NCI-H2227 (cell line): ENCODE data around the gene SSBP4.
A peak's percentile ranks its signal among the peaks of the same experiment; 100 is the strongest.

Experiments used
- DNase-seq: peaks from one replicate; lab custom pipeline; 2025; ENCODE audit not compliant: unreplicated experiment; lab: John Stamatoyannopoulos, UW

Gene SSBP4

DNA sequence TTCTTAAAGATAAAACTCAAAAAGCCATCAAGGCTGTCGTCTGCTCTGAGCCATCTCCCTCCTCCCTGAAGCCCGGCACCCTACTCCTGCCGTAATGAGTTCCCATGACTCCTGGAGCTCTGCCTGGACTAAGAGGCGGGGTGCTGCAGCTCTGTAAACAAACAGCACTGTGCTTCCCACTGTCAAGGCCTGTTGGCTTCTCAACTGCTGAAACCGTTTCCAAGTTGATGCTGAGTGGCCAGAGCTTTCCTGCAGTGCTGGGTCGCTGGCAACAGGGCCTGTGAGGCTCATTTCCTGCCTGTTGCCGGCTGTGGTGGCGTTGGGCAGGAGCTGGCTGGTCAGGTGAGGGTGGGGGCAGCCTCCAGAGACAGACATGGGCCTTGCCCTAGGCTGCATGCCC lies 45.4 kb downstream of the SSBP4 start:
- DNase-seq, result no peak

DNA sequence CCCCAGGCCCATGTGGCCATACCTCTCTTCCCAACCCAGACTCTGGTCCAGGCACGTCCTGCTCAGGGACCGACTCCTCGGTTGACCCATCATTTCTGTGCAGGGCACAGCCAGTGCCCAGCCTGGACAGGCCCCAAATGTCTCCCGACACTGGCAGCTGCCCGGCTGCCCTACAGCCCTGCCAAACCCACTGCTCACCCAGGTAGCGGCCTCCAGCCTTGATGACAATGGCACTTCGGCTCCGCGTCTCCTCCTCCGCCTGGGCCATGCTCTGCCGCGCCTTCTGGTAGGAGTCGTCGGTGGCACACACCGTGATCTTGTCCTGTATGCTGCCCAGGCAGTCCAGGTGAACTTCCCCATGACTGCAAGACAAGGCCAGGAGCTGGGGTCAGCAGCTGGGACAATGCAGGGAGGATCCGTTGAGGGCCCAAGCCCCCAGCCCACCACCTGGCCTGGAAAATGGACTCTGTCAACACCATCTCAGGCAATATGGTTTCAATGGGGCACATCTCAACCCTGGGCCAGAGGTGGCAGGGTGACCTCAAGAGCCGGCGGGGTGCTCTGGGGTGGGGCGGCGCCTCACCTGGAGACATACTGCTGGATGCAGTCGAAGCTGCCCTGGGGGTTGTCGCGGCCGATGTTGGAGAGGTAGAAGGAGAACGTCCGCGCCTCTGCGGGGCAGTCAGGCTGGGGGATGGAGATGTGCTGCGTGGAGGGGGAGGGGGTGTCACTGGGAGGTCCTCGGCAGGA lies 46.2 kb downstream of the SSBP4 start:
- DNase-seq, result no peak

DNA sequence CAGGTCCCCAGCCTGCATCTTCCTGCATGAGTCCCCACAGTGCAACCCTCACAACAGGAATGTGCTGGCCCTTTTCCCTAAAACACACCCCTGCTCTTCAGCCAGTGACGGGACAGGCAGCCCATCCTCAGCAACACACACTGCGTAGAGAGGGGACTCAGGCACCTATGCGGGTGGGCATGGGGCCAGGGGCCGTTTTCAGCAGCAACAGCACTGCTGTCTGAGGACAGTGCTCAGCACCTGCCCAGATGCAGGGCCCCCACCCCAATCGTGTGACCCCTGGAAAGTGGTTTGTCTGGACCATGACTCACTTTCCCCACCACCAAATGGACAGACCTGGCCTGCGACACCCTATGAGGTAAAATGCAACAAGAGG lies 46.8 kb downstream of the SSBP4 start:
- DNase-seq, result no peak

- no peak for DNase-seq
Measured at GRCh38 chr19:18466354-18466753, 47.2 kb downstream of the SSBP4 start.

DNA sequence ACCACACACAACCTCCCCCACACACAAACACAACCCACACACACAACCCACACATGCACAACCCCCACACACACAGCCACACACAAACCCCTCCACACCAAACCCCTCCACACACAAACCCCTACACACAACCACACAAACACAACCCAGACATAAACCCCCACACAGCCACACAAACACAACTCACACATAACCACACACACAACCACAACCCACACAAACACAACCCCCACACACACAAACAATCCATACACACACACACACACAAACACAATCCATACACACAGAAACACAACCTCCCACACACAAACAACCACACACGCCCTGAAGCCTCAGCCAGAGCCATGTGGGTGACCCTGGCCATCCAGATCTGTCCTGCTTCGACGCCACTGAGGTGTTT lies 48.8 kb downstream of the SSBP4 start:
- no peak for DNase-seq

GRCh38 chr19:18468517-18468916 lies 49.3 kb downstream of the SSBP4 start:
- DNase-seq, result no peak

DNA sequence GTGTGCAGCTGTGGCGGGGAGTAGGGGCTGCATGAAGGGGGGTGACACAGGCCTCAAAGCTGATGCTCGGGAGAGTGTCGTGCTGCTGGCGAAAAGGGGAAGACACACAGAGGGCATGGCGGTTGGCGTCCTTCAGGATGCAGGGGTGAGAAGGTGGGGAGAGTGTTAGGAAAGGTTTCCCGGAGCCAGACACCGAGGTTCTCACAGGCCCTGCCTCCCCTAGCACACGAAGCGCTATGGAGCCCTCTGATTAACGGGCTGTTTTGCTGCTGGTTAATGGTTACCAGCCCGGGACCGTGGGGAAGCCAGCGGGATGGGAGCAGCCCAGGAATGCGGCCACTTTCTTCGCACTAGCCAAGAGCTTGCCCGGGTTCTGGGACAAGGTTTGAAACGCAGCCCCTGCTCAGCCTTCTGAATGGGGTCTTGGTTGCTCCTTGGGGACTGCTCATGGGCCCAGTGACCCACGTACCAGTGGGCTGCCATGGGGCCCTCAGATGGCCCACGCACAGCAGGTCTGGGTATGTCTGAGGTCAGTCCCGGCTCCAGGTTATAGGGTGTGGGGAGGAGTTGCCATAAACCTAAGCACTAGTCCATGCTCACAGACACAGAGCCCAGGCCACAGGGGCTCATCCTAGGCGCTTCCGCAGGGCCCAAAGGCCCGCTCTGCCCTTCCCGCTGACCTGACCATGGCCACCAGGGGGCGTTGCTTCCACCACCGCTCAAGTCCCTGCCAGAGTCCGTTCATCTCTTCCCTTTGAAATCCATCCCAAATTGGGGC lies 50.1 kb downstream of the SSBP4 start:
- peak; percentile 30 for DNase-seq

DNA sequence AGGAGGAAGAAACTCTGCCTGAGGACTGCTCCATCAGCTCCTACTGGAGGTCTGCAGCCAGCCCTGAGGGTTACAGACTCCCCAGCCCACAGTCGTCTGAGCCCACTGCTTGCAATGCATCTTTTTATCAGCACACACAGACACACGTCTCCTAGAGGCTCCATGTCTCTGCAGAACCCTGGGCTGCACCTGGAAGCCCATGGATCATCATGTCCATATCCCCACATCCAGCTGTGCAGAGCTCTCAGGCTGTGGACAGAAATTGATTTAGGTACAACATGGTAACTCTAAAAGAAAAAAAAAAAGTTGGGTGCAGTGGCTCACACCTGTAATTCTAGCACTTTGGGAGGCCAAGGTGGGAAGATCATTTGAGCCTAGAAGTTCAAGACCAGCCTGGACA lies 51.6 kb downstream of the SSBP4 start:
- no peak for DNase-seq

GRCh38 chr19:18473003-18473705 lies 54.0 kb downstream of the SSBP4 start:
- no peak for DNase-seq

GRCh38 chr19:18473706-18474087 lies 54.5 kb downstream of the SSBP4 start:
- no peak for DNase-seq

DNA sequence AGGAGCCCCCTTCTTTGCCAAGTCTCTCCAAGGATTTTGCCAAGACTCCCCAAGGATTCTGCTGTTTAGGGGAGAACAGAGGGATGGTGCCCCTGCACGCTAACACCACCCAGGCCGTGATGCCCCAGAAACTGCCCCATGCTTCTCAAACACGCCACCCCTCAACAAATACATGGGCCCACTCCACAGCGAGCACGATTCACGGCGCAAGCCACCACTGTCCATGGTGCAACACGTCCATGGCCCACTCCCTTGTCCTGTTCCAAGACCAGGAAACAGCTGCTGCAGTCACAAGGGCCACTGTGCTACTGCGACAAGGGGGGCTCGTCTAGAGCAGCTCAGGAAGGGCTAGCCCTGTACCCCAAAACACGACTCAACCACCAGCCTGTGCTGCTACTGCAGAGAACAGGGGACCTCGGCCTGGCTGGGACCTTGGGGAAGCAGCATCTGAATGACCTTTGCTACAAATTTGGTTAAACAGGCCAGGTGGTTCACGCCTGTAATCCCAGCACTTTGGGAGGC lies 55.2 kb downstream of the SSBP4 start:
- DNase-seq, result no peak

- DNase-seq, result no peak
Measured at GRCh38 chr19:18475004-18475453, 55.8 kb downstream of the SSBP4 start.

GRCh38 chr19:18475762-18476331 lies 56.6 kb downstream of the SSBP4 start:
- no peak for DNase-seq

GRCh38 chr19:18476507-18477041 lies 57.4 kb downstream of the SSBP4 start:
- no peak for DNase-seq

DNA sequence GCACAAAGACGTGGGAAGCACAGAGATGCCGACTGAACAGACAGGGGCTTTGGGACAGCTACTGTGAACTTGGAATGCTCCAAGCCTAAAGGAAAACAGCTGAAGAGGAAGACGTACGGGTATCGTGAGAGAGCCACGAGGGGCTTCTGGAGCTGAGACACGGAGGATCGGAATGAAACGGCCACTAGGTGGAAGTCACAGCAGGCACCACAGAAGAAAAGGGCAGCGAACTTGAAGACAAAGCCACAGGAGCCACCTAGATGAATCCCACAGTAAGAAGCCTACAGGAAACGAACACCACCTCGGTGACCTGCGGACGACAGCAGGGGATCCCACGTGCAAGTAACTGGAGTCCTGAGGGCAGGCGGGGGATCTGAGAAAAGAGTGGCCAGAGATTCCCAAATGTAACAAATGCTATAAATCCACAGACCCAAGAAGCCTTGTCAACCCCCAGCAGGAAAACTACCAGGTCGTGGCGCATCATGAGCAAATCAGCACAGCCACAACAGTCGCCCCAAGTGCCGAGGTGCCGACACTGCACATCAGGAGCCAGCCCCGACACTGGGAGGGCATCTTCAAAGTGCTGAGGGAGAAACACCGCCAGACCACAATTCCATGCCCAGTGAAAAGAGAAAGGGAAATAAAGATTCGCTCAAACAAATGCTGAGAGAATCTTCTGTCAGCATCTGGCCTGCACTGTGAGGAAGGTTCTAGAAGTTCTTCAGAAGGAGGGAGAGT lies 58.0 kb downstream of the SSBP4 start:
- no peak for DNase-seq

GRCh38 chr19:18477974-18478373 lies 58.8 kb downstream of the SSBP4 start:
- DNase-seq, result no peak

- no peak for DNase-seq
Measured at GRCh38 chr19:18478545-18479311, 59.5 kb downstream of the SSBP4 start.

DNA sequence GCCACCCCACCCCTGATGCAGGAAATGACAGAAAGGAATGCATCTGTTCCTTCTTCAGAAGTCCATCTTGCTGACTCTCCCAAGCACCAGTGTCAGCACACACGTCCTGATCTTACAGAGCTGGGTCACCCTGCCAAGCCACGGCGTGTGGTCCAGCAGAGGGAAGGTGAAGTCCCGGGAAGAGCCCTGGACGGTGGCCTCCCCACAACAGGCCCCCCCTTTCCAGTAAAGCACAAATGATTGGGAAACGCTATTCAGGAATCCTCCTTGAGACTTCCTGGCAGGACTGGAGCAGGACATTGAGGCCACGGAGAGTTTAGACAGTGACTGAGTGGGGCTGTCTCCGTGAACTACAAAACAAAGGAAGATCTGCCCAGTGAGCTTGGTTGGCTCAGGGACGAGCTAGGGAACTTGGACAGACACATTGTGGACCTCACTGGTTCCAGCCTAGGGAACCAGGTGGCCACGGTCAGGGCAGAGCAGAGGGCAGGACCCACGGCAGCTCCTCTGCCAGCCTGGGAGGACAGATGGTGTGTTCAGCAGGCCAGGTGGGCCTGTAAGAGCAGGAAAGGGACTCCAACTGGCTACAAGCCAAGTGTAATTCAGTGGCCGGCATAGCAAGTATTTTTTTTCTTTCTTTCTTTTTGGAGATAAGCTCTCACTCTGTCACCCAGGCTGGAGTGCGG lies 61.0 kb downstream of the SSBP4 start:
- DNase-seq, result no peak
